HepG2 (cell line): ENCODE results near the gene STXBP2. TPM values are rescaled to one million over a fixed set of nuclear protein-coding genes. Genes with fewer than 3 reads are reported as not detected.
A peak's percentile ranks its signal among the peaks of the same experiment; 100 is the strongest.

Experiments
- BCL6 ChIP-seq: IDR thresholded peaks from 2 replicates; pipeline ENCODE4 v1.6.1; 2016; ENCODE audit warnings: missing genetic modification reagents, missing compliant biosample characterization
- CEBPG ChIP-seq: IDR thresholded peaks from 2 replicates; pipeline ENCODE4 v1.6.1; 2016
- GATAD2A ChIP-seq: IDR thresholded peaks from 2 replicates; pipeline ENCODE4 v1.6.1; 2016
- HNRNPLL ChIP-seq: fragments of 200-400 bp; formaldehyde crosslinking; IDR thresholded peaks from 2 replicates; pipeline ENCODE4 v1.6.1; 2017; ENCODE audit warnings: mild to moderate bottlenecking, low read depth, low read length; ENCODE audit not compliant: poor library complexity, severe bottlenecking
- LCORL ChIP-seq, 2 experiments: fragments of 450-650 bp in 1 of 2; sonication (generic) in 1 of 2; formaldehyde crosslinking in 1 of 2; IDR thresholded peaks; 2 replicates each; pipeline versions ENCODE4 v1.5.0 to v1.6.1; 2017 to 2020; ENCODE audit warnings: antibody characterized with exemption in 1 of 2, missing genetic modification reagents in 1 of 2
- NAIF1 ChIP-seq: sonication (generic); formaldehyde crosslinking; IDR thresholded peaks from 2 replicates; pipeline ENCODE4 v1.5.0; 2020; ENCODE audit warnings: mild to moderate bottlenecking, missing genetic modification reagents, borderline replicate concordance
- PRPF4 ChIP-seq: fragments of 200-400 bp; formaldehyde crosslinking; IDR thresholded peaks from 2 replicates; pipeline ENCODE4 v1.6.1; 2016; ENCODE audit warnings: low read length, low read depth; ENCODE audit not compliant: poor library complexity, severe bottlenecking
- RAD21 ChIP-seq: fragments of 450-650 bp; formaldehyde crosslinking; IDR thresholded peaks from 2 replicates; pipeline ENCODE4 v1.5.0; 2020; ENCODE audit warnings: mild to moderate bottlenecking
- REPIN1 ChIP-seq: sonication (generic); formaldehyde crosslinking; IDR thresholded peaks from 2 replicates; pipeline ENCODE4 v1.8.0; 2022; ENCODE audit warnings: missing genetic modification reagents, low read depth, mild to moderate bottlenecking, borderline replicate concordance
- SATB2 ChIP-seq: sonication (generic); formaldehyde crosslinking; IDR thresholded peaks from 2 replicates; pipeline ENCODE4 v1.5.0; 2020; ENCODE audit warnings: missing genetic modification reagents
- SP140L ChIP-seq: sonication (generic); formaldehyde crosslinking; IDR thresholded peaks from 2 replicates; pipeline ENCODE4 v1.4.0; 2020; ENCODE audit warnings: missing genetic modification reagents, borderline replicate concordance
- TARDBP ChIP-seq: sonication (generic); formaldehyde crosslinking; IDR thresholded peaks from 2 replicates; pipeline ENCODE4 v1.8.0; 2022; ENCODE audit warnings: mild to moderate bottlenecking, missing genetic modification reagents
- TOE1 ChIP-seq: sonication (generic); formaldehyde crosslinking; IDR thresholded peaks from 2 replicates; pipeline ENCODE4 v1.4.0; 2020; ENCODE audit warnings: mild to moderate bottlenecking, missing genetic modification reagents
- ZBTB7A ChIP-seq: sonication (generic); formaldehyde crosslinking; IDR thresholded peaks from 2 replicates; pipeline ENCODE4 v1.8.0; 2022; ENCODE audit warnings: mild to moderate bottlenecking, missing genetic modification reagents
- ZMYM3 ChIP-seq: sonication (generic); formaldehyde crosslinking; IDR thresholded peaks from 2 replicates; pipeline ENCODE4 v1.5.1; 2020; ENCODE audit warnings: mild to moderate bottlenecking, missing genetic modification reagents
- ZNF605 ChIP-seq: sonication (generic); formaldehyde crosslinking; IDR thresholded peaks from 2 replicates; pipeline ENCODE4 v1.8.0; 2022; ENCODE audit warnings: mild to moderate bottlenecking, missing genetic modification reagents
- ZNF674 ChIP-seq: sonication (generic); formaldehyde crosslinking; IDR thresholded peaks from 2 replicates; pipeline ENCODE4 v1.5.0; 2020; ENCODE audit warnings: low read depth, mild to moderate bottlenecking, missing genetic modification reagents
- ZNF781 ChIP-seq: sonication (generic); formaldehyde crosslinking; IDR thresholded peaks from 2 replicates; pipeline ENCODE4 v1.5.1; 2020; ENCODE audit warnings: borderline replicate concordance, mild to moderate bottlenecking, missing genetic modification reagents; ENCODE audit errors: not compliant biosample characterization
- polyA plus RNA-seq, 8 experiments: library from polyadenylated mRNA; depleted of rRNA in 3 of 8; stranded (reverse) in 7 of 8; unstranded in 1 of 8; fragments of >200 nt; fragmentation: Illumina TruSeq in 4 of 8; extraction: Trizol in 4 of 8; gene quantifications; 2 replicates each; pipeline versions ENCODE4 v1.2.1 to v1.2.3, GENCODE V29; 2011 to 2016; ENCODE audit warnings: low read depth in 4 of 8, missing spikeins in 1 of 8, mixed read lengths in 1 of 8; ENCODE audit not compliant: insufficient read depth in 1 of 8
- total RNA-seq, 5 experiments: library from RNA; depleted of rRNA; stranded (reverse); fragments of >200 nt; fragmentation: Illumina TruSeq; extraction: Trizol; gene quantifications; 2 replicates each; pipeline ENCODE4 v1.2.3, GENCODE V29; 2016; ENCODE audit warnings: low read depth in 1 of 5
- TF ChIP-seq, protein P1 (sequence below): sonication (generic); formaldehyde crosslinking; IDR thresholded peaks from 2 replicates; pipeline ENCODE4 v1.5.1; 2020; ENCODE audit warnings: mild to moderate bottlenecking, missing genetic modification reagents
- TF ChIP-seq, protein P2 (sequence below): sonication (generic); formaldehyde crosslinking; IDR thresholded peaks from 2 replicates; pipeline ENCODE4 v1.8.1; 2023; ENCODE audit warnings: mild to moderate bottlenecking, inconsistent platforms, moderate library complexity, missing genetic modification reagents, borderline replicate concordance
- TF ChIP-seq, protein P3 (sequence below): sonication (generic); formaldehyde crosslinking; IDR thresholded peaks from 2 replicates; pipeline ENCODE4 v1.5.0; 2020; ENCODE audit warnings: mild to moderate bottlenecking, missing genetic modification reagents, moderate library complexity
- TF ChIP-seq, protein P4 (sequence below): IDR thresholded peaks from 2 replicates; pipeline ENCODE4 v1.6.1; 2016; ENCODE audit warnings: missing compliant biosample characterization, missing genetic modification reagents, borderline replicate concordance

STXBP2 gene
- total and polyA plus RNA-seq, 2 of the 13 experiments (the other 11 are each of a cell fraction or from before 2014, with no cell fraction given) = 22.8 to 40.1 TPM

DNA sequence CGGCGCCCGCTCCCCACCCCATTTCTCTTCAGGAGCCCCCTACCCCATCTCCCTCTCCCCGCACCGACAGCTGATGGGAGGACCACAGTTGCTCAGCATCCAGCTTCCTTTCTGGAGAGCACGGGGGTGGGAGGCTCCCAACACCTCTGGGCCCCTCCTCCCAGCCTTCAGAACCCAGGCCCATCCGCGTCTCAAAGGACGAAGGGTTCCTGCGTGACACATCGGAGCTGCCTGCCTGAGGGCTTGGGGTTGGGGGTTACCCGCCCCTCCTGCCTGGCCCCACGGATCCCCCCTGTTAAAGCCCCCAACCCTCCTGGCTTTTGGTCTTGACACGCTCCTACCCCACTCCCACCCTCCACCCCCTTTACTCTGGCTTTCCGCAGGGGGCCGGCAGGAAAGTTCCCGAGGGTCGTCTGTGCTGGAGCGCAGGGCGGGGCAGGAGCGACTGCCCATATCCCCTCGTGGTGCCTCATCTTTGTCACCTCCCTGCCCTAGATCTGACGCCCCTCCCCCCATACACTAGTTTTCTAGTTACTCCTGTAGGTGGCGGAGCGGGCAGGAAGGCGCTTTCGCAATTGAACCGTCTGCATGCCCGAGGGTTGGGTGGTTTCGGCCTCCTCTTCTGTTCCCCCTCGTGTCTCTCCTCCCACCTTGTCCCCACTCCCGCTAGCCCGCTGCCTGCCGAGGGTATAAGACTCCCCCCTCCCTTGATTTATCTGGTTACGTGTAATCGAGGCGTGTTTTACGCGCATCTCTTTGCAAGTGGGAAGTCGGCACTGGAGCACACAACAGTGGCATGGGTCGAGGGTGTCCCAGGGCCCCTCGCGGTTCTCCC, 44.6 kb downstream of the STXBP2 start (continued):
- TF ChIP-seq PRPF4 = peak; percentile 79
- TF ChIP-seq BCL6 (CRISPR knock-in tag) = peak; percentile 33; the same call in 1 of the 2 replicates
- peak; percentile 92 for TF ChIP-seq CEBPG (CRISPR knock-in tag)
- peak; percentile 38; the same call in 1 of the 2 replicates for TF ChIP-seq ZNF605 (CRISPR knock-in tag)
- TF ChIP-seq ZNF781 (CRISPR knock-in tag) = no peak
- TF ChIP-seq RAD21 (CRISPR knock-in tag) = peak; percentile 36; the same call in 1 of the 2 replicates
- TF ChIP-seq, protein P1, sequence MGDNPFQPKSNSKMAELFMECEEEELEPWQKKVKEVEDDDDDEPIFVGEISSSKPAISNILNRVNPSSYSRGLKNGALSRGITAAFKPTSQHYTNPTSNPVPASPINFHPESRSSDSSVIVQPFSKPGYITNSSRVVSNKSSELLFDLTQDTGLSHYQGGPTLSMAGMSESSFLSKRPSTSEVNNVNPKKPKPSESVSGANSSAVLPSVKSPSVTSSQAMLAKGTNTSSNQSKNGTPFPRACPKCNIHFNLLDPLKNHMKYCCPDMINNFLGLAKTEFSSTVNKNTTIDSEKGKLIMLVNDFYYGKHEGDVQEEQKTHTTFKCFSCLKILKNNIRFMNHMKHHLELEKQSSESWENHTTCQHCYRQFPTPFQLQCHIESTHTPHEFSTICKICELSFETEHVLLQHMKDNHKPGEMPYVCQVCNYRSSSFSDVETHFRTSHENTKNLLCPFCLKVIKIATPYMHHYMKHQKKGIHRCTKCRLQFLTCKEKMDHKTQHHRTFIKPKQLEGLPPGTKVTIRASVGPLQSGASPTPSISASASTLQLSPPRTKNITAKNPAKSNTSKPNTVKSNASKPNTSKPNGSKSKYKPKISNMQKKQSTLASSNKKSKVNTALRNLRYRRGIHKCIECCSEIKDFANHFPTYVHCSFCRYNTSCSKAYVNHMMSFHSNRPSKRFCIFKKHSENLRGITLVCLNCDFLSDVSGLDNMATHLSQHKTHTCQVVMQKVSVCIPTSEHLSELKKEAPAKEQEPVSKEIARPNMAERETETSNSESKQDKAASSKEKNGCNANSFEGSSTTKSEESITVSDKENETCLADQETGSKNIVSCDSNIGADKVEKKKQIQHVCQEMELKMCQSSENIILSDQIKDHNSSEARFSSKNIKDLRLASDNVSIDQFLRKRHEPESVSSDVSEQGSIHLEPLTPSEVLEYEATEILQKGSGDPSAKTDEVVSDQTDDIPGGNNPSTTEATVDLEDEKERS (CRISPR knock-in tag) = 0 out of 2 replicates have a peak, but pooled peaks have one; percentile 58
- peak; percentile 27 for TF ChIP-seq HNRNPLL
- TF ChIP-seq TARDBP (CRISPR knock-in tag) = peak; percentile 63; the same call in 1 of the 2 replicates
- TF ChIP-seq ZMYM3 = peak; percentile 43; the same call in 1 of the 2 replicates
- no peak for TF ChIP-seq SATB2
- TF ChIP-seq, protein P2, sequence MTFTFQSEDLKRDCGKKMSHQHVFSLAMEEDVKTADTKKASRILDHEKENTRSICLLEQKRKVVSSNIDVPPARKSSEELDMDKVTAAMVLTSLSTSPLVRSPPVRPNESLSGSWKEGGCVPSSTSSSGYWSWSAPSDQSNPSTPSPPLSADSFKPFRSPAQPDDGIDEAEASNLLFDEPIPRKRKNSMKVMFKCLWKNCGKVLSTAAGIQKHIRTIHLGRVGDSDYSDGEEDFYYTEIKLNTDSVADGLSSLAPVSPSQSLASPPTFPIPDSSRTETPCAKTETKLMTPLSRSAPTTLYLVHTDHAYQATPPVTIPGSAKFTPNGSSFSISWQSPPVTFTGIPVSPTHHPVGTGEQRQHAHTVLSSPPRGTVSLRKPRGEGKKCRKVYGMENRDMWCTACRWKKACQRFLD = no peak
- TF ChIP-seq TOE1 (CRISPR knock-in tag) = no peak
- TF ChIP-seq ZNF674 (CRISPR knock-in tag) = no peak
- TF ChIP-seq SP140L (CRISPR knock-in tag) = no peak
- TF ChIP-seq, protein P3, sequence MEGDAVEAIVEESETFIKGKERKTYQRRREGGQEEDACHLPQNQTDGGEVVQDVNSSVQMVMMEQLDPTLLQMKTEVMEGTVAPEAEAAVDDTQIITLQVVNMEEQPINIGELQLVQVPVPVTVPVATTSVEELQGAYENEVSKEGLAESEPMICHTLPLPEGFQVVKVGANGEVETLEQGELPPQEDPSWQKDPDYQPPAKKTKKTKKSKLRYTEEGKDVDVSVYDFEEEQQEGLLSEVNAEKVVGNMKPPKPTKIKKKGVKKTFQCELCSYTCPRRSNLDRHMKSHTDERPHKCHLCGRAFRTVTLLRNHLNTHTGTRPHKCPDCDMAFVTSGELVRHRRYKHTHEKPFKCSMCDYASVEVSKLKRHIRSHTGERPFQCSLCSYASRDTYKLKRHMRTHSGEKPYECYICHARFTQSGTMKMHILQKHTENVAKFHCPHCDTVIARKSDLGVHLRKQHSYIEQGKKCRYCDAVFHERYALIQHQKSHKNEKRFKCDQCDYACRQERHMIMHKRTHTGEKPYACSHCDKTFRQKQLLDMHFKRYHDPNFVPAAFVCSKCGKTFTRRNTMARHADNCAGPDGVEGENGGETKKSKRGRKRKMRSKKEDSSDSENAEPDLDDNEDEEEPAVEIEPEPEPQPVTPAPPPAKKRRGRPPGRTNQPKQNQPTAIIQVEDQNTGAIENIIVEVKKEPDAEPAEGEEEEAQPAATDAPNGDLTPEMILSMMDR (CRISPR knock-in tag) = peak; percentile 74
- 0 out of 2 replicates have a peak, but pooled peaks have one; percentile 2 for TF ChIP-seq NAIF1 (CRISPR knock-in tag)
- no peak for TF ChIP-seq LCORL (IDR thresholded peaks at IDR 0.05)
- TF ChIP-seq LCORL (CRISPR knock-in tag; IDR thresholded peaks at IDR 0.05) = peak; percentile 47; the same call in 1 of the 2 replicates
- peak; percentile 35; the same call in 1 of the 2 replicates for TF ChIP-seq GATAD2A (CRISPR knock-in tag)
- 0 out of 2 replicates have a peak, but pooled peaks have one; percentile 43 for TF ChIP-seq REPIN1 (CRISPR knock-in tag)
- peak; percentile 61; the same call in 1 of the 2 replicates for TF ChIP-seq ZBTB7A (CRISPR knock-in tag)
- TF ChIP-seq, protein P4, sequence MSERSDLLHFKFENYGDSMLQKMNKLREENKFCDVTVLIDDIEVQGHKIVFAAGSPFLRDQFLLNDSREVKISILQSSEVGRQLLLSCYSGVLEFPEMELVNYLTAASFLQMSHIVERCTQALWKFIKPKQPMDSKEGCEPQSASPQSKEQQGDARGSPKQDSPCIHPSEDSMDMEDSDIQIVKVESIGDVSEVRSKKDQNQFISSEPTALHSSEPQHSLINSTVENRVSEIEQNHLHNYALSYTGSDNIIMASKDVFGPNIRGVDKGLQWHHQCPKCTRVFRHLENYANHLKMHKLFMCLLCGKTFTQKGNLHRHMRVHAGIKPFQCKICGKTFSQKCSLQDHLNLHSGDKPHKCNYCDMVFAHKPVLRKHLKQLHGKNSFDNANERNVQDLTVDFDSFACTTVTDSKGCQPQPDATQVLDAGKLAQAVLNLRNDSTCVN (CRISPR knock-in tag) = no peak
